GM18520 (cell line): ENCODE data around the gene ERBB4.

Source experiments
- ATAC-seq: cut with Tn5 transposase; IDR thresholded peaks from one replicate; pipeline ENCODE4 v1.9.1; 2021; ENCODE audit not compliant: unreplicated experiment

ERBB4 gene

GRCh38 chr2:211946960-211947359, 591.6 kb downstream of the ERBB4 start:
- no peak for ATAC-seq

DNA sequence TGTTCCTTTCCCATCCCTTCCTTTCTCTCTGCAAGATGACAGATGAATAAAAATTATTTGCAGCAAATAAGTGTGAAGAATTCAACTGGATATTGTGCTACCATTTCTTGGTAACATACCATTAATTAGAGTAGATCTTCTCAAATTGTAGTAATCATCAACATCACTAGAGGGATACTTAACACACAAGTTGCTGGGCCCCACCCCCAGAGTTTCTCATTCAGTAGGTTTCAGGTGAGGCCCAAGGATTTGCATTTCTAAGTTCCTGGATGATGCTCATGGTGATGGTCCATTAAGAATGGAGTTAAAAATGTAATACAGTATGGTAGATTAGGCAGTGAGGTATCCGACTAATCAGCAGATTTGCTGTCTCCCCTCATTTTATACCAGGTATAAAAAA, 594.0 kb downstream of the ERBB4 start:
- ATAC-seq, result no peak

- no peak for ATAC-seq
These were observed 596.4 kb downstream of the ERBB4 start for GRCh38 chr2:211942153-211942552.

DNA sequence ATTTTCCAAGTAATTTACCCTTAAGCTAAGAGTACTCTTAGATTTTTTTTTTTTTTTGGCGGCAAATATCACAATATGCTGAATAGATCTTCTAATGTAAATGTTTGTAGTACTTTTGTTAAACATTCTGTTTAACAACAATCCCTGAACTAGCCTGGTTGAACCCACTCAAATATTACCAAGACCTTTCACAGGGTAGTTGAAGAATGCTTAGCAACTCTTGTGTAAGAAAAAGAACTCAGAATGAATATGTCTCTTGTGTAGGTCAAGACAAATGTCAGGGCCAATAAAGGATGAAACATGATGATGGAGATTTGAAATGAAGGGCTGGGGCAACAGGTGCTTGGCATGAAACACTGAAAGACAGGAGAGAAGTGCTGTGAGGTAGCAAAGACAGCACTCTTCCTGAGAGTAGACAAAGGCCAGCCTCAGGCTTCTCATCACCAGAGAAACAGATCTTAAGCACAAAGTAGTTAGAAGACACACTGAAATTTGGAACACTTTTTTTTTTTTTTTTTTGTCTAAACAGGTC, 597.3 kb downstream of the ERBB4 start:
- no peak for ATAC-seq

DNA sequence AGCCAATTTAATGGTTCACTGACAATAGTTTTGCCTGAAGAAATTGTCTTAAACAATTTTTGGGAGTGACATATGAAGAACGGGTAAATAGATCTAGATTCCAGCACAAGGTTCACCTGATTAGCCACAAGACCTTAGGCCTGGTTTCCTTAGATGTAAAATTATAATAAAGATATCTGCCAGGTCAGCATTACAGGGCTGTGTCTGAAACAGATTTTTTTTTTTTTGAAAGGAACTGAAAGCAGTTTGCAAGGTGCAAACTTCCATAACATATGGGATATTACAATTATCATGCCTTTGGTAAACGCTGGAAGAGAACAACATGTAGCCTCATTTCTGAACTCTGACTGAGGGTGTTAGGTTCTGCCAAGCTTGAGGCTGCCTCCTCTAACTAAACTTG, 599.4 kb downstream of the ERBB4 start:
- no peak for ATAC-seq

DNA sequence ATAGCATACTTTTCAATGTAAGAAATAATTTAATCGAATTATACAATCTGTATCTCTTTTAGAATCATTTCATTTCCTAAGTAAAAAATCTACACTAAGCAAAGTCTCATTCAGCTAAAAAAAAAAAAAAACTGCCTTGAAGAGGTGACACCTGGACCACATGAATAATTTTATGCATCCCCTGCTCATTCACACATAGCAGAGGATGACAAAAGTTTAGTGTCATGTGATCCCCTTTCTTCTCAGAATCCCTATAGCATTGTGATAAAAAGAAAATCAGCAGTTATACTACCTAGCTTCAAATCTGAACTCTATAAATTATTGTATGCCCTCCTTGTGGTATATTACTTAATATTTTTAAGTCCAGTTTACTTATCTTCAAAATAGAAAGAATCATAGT, 603.8 kb downstream of the ERBB4 start:
- no peak for ATAC-seq

DNA sequence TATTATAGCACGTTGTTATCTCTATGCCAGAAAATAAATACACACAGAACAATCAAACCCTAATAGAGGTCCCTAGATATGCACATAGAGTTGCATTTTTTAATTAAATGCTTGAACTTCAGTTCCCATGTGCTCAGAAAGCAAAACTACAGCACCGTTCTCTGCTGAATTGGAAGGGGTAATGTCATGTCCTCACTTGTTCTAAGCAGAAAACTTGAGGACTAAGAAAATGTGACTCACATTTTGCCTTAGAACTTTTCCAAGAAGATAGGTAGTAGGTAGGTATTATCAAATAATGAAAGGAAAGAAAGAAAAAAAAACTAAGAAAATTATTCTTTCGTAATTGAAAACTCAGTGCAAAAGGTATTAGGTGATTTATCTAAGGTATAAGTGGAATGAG, 607.3 kb downstream of the ERBB4 start:
- ATAC-seq, result no peak

- ATAC-seq, result peak; percentile 40
These were observed 608.3 kb downstream of the ERBB4 start for GRCh38 chr2:211930331-211930730.

DNA sequence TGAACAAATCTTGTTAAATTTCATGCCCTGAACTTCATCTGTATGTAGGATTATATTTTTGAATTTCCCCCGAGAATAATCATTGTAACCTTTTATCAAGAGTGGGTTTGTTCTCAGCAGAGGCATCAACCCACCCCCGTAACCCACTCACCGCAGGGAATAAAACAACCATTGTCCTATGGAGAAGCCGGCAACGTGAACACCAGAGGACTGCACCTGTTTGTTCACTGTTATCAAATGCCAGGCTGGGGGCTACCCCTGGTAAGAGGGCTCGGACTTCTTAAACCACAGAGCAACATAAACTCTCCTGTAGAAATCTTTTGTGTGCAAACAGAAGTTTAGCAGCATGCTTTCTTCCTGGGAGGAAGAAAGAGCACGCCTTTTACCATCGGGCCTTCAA, 610.4 kb downstream of the ERBB4 start:
- no peak for ATAC-seq

DNA sequence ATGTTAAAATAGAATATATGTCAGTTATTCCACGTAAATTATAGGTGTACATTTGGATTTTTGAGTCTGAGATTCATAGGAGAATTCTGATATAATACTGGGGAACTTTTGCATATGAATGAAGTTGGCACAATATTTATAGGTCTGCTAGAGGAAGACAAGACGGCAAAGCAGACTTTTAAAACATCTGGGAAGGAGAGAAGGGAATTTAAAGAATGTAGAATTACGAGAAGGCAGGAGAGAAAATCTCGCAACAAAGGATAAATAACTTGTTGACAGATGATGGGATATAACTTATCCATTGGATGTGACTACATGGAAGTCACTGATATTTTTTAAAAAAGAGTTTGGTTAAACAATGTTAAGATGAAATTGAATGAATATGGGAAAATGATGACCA, 615.6 kb downstream of the ERBB4 start:
- ATAC-seq, result no peak

DNA sequence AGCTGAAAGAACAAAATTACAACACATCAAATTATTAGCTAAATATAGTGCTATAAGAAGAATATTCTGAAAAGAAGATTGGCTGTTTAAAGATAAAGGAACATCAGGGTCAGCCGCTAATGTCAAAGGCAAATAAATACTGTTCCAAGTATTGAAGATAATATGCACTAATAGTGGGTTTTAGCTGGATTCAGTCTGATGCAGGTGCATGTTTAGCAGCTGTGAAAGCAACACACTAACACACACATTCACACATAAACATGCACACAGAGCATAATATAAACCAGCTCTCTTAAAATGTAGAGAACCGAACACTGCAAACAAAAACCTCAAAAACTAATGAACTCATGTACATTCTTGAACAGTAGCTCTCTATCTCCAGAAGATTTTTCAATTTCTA, 634.6 kb downstream of the ERBB4 start:
- ATAC-seq, result no peak

- no peak for ATAC-seq
These were observed 637.3 kb downstream of the ERBB4 start for GRCh38 chr2:211901226-211901846.

- no peak for ATAC-seq
These were observed 638.1 kb downstream of the ERBB4 start for GRCh38 chr2:211900518-211900917.

DNA sequence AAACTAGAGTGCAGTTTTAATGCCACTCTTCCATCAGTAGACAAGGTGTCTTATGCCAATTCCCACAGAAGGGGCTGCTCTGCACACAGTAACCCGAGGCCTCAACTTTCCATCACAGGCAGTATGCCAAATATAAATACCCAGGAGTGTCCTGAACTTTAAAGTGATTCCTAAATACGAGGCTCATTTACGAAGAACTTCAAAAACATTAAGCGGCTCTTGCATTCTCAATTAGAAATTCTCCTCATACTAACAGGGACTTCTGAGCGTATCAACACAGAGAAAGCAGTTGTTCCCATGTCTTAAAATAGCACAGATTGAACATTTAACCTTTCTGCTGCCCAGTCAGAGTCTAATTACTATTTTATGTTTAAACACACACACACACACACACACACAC, 638.6 kb downstream of the ERBB4 start:
- no peak for ATAC-seq

GRCh38 chr2:211898702-211899101, 639.9 kb downstream of the ERBB4 start:
- ATAC-seq, result no peak

- no peak for ATAC-seq
These were observed 657.2 kb downstream of the ERBB4 start for GRCh38 chr2:211881449-211881848.

DNA sequence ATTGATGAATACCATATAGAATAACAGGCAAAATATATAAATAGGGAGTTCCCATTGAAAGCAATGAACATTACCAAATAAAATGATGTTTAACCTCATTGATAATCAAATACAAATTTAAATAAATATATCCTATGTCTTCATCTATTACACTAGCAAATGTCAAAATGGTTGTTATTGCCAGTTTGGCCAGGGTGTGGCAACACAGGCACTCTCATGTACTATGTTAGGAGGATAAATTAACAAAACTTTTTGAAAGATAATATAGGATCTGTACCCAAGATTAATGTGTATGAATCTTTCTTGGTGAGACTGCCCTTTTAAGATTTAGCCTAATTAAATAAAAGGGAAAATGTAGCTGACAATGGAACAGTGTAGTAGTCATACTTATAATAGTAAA, 659.3 kb downstream of the ERBB4 start:
- ATAC-seq, result no peak

- ATAC-seq, result no peak
These were observed 661.5 kb downstream of the ERBB4 start for GRCh38 chr2:211877061-211877460.

DNA sequence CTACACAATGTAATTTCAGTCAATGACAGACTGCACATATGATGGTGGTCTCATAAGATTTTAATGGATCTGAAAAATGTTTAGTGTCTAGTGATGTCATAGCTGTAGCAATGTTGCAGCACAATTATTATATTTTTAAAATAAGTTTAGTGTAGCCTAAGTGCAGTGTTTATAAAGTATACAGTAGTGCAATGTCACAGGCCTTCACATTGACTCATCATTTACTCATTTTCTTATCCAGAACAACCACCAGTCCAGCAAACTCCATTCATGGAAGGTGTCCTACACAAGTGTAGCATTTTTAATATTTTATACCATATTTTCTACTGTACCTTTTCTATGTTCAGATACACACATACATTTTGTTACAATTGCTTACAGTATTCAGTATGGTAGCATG, 663.1 kb downstream of the ERBB4 start:
- no peak for ATAC-seq

GRCh38 chr2:211868996-211869533, 669.5 kb downstream of the ERBB4 start:
- ATAC-seq, result no peak

GRCh38 chr2:211867845-211868451, 670.7 kb downstream of the ERBB4 start:
- peak; percentile 53 for ATAC-seq

DNA sequence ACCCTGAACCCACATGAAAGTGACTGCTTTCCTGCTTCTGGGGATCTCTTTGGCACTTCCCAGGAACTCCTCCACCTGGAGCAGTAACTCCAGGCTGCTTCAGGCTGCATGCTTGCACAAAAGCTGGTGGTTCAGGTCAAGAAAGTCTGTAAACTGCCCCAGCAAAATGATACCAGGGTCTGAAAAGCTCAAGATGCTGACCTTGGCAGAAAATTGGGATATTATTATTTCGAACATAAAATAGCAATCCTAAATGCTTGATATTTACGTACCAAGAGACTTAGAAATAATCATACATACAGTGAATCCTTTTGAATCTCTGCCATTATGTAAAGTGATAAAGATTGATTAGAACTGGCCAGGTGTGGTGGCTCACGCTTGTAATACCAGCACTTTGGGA, 674.3 kb downstream of the ERBB4 start:
- ATAC-seq, result no peak

DNA sequence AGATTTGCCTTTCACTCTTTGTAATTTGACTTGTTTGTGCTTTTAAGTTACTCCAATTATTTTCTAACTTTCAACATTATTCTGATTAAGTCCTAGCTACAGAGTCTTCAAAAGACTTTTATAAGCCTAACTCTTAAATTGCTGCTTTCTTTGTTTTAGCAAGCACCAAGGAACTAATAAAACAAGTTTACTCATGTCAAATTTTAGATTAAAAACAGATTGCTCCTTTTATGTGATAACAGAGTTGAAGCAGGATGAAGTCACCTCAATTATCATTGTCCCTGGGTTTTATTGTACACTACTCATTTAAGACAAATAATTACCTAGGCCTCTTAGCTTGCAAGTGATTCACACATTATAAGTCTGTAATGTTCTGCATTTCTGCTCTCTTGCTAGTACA, 678.4 kb downstream of the ERBB4 start:
- ATAC-seq, result no peak
